ENCODE results near the gene RNF123.
"Not testable (repeated sequence)": the region's sequence is repeated elsewhere in the genome, so short reads cannot be mapped to it uniquely, and the experiment has no call there.

RNF123 gene

DNA sequence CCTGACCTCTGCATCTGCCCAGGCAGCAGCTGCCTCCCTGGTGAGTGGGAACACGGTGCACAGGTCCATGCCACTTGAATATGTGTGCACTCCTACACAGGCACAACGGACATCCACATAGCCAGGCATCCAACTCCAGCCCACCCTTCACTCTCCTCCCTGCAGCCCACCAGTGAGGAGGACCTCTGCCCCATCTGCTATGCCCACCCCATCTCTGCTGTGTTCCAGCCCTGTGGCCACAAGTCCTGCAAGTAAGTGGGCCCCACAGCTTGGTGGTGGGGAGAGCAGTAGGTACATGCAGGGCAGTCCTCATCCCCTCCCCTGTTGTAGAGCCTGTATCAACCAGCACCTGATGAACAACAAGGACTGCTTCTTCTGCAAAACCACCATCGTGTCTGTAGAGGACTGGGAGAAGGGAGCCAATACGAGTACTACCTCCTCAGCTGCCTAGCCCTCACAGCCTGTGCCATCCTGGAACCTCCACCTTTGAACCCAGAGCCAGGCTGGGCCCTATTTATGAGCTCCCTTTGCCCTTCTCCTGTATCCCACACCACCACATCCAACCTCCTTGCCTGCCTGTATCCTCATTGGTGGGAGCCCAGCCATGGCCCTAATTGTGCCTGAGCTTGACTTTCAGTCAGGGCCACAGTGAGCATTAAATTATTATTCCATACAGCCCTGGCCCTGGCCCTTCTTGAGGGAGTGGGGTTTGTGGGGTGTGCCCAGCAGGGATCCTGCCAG lies 31.7 kb downstream of the RNF123 start:
- DNase-seq (ENCODE audit: low spot score): no peak

DNA sequence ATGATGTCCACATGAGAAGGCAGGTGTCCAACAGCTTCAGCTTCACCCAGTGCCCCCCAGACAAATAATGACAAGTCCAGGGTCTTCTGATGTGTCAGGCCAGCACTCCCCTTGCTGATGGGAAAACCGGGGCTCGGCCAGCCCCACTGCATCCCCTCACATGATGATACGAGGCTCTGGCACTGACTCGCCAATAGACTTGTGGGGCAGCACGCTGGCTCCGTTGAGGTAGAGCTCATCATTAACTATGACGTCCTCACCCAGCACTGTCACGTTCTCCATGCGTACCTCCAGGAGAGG lies 32.2 kb downstream of the RNF123 start:
- DNase-seq (ENCODE audit: low spot score): no peak

DNA sequence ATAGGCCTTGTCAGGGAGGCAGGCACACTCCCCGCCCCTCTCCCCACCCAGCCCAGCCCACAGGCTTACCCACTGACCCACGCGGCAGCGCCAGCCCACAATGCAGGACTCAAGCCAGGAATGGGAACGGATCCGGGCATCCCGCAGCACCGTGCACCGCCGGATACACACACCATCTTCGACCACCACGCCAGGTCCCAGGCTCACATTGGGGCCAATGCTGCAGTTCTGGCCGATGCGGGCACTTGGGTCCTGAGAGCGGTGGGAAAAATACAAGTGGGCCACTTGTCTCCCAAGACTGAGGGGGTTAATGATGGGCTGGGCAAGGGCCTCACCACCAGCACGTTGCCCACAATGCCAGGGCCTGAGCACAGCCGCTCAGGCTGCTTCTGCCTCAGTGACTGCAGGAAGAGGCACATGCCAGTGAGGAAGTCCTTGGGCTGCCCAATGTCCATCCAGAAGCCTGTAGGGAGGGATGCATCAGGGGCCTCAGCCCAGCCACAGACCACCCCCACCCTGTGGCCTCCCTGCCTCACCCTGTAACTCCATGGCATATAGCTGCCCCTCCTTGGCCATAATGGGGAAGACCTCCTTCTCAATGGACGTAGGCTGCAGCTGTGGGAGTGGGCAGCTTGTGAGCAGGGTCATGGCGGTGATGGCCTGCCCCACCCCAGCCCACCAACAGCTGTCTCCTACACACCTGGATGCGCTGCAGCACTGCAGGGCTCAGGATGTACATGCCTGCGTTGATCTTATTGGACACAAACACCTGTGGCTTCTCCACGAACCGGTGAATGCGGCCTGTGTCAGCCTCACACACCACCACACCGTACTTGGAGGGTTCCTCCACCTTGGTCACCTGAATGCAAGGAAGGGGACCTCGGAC lies 32.8 kb downstream of the RNF123 start:
- no peak for DNase-seq (ENCODE audit: low spot score)

DNA sequence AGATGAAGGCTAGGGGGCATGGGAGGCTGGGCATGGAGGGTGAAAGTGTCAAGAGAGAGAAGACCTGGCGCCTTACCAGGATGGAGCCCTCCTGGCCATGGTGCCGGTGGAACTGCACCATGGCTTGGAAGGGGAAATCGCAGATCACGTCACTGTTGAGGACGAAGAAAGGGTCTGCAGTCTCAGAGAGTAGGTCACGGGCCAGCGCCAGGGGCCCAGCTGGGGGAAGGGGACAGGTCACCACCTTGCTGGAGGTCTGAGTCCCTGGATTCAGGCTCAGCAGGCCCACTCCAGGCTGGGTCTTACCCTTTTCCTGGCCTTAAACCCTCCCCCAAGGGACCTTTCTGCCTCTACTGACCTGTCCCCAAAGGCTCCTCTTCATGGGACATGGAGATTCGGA lies 33.5 kb downstream of the RNF123 start:
- no peak for DNase-seq (ENCODE audit: low spot score)

DNA sequence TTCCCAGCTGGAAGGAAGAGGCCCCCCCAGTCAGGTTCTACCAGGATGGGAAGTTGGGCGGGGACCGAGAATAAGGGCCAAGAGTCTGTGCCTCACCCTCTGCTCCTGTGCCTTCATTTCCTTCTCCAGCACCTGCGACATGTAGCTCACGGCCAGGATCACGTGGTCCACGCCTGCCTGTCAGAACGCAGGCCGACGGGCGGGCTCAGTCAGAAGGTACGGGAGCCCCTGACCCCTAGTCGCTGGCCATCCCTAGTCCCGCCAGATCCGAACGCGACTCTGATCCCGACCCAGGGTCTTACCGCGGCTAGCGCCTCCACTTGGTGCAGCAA lies 33.9 kb downstream of the RNF123 start:
- DNase-seq (ENCODE audit: low spot score): peak; percentile 57

DNA sequence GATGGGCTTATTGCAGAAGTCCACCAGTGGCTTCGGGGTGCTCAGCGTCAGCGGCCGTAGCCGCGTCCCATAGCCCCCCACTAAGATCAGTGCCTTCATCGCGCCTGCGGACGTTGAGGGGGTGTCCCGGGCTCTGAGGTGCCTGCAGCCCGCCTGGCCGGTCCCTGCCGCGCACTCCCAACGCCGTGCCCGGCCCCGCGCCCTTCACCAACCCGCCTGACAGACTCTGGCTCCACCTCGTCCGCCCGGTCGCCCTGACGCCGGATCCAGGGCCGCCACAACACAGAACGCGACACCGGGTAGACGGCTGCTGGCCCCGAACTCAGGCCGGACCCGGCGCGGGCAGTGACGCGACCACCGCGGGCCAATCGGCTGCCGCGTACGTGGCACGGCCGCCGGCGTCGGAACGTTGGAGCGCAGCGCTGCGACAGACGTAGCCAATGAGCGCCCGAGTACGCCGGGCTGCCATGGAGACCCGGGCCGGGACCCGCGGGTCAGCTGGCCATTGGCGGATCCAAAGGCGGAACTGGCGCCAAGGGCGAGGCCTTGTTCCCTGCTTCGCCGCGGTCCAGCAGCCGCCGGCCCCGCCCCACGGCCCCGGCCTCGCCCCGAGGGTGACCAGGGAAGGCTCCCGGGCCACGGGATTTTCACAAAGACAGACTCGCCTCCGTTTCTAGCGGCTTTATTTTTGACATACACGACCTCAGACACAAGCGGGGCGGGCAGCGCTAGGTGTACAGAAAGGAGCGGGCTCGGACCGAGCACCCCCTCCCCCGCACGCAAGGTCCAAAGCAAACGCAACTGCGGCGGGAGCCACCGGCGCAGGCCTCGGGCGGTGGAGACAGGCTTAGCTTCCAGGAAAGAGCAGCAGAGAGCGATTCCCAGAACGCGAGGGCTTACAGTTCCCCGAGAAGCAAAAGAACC lies 34.5 kb downstream of the RNF123 start, which contains the start of gene GMPPB:
TSS of gene GMPPB (minus strand) at position 324 of the 924 bp plus-strand sequence. CDS start at position 99, 225 bp downstream.
- DNase-seq (ENCODE audit: low spot score): peak; percentile 98

DNA sequence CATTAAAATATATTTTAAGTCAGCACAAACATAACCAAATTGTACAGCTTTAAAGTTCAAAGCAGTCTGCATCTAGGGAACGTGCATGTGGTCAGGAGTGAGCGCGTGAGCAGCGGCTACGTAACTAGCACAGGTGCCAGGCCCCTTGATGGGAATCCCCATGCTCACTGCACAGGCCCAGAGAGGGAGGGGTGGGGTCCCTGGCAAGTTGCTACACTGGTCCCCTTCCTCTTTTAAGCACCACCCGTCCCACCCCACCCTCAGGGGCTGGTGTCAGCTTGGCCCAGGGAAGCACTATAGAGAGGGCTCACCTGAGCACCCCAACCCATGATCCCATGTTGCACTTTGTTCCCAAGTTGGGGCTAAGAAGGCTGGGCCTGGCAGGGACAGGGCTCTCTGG lies 35.2 kb downstream of the RNF123 start:
- DNase-seq (ENCODE audit: low spot score): no peak

DNA sequence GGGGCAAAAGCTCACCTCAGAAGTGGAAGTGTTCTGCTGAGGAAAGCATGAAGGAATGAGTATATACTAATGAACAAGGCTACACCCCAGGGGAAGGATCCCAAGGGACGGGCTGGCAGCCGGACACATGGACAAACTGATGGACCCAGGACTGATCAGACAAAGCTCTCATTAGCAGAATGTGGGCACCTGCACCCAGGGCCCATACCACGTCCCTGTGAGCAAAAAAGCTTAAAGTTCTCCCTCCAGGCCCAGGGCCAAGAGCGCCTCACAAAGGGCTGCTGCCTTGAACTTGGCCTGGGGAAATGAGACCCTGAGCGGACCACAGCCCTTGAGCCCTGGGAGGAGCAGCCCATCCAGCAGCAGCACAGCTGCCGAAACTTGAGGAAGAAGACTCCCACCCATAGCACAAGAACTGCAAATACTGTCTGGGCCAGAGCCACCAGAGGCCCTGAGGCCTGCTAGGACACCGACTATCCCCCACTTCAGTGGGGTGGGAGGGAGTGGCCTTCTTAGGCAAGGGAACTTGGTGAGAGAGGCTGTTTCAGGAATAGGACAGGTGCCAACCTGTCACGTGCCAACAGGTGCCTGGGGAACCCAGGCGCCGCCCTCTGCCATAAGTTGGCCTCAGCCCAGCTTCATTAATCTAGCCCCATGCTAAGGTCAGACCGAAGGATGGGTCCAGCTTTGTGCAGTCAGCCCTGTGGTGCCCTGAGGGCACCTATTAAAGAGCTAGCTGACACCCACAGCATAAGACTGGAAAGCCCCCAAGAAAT lies 36.7 kb downstream of the RNF123 start:
- DNase-seq (ENCODE audit: low spot score): no peak

DNA sequence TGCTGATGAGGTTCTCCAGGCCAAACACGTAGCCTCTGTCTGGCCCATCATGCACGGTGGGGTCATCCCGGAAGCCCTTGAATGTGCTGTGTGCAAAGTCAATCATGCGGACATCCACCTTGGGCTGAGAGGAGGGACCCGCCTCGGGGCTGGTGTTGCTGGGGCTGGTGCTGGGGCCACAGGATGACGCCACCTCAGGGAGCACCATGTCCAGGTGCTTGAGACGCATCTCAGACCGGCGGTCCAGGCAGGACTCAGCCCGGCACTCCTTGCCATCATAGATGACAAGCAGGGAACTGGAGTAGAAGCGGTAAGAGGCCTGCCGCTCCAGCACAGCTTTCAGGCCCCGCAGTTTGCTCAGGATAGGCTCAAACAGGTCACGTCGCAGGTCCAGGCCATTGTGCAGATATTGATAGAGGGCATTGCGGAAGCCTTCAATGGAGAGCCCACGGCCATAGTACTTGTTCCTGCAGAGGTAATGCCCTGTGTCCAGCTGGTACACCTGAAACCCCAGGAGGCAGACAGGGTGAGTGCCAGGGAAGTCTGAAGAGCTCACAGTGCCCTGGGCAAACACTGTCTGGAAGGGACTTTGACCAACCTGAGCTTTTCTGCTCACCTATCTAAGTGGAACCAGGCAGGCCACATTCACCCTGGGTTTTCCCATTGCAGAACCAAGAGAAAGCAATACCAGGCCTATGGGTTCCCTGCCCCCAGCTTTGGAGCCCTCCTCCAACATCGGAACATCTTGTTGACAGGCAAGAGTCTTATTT lies 38.0 kb downstream of the RNF123 start:
- DNase-seq (ENCODE audit: low spot score): no peak

DNA sequence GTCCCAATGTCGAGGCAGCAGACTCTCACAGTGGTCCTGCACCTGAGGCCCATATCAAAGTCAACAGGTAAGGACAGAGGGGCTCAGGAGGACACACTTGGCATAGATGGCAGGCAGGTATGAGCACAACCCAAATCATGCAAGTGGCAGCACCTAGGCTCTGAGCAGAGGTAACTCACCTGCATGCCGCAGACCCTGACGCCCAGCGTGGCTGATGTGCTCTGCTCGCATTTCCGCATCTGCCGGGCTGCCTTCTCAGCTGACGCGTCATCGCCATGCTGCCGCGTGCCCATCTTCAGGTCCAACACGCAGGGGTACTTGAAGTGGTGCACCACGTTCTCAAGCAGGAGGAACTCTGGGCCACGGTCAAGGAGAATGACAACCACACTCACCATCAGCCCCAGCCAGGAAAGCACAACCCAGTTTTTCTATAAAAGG lies 38.6 kb downstream of the RNF123 start:
- DNase-seq (ENCODE audit: low spot score): no peak

DNA sequence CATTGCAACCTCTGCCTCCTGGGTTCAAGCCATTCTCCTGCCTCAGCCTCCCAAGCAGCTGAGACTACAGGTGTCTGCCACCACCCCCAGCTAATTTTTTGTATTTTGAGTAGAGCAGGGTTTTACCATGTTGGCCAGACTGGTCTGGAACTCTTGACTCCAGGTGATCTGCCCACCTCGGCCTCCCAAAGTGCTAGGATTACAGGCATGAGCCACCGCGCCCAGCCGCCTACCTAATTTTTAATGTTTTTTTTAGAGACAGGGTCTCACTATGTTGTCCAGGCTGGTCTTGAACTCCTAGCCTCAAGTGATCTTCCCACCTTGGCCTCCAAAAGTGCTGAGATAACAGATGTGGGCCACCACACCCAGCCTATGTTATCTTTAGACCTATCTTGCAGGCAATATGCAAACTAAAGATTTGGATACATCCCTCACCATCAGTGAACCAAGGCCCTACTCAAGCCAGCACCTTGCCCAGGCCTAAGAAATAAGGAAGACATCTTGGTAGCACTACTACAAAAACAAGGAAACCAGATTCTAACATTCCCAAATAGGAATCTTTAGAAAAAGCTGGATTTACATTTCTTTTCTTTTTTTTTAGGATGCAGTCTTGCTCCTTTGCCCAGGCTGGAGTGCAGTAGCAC lies 40.7 kb downstream of the RNF123 start:
- no peak for DNase-seq (ENCODE audit: low spot score)

DNA sequence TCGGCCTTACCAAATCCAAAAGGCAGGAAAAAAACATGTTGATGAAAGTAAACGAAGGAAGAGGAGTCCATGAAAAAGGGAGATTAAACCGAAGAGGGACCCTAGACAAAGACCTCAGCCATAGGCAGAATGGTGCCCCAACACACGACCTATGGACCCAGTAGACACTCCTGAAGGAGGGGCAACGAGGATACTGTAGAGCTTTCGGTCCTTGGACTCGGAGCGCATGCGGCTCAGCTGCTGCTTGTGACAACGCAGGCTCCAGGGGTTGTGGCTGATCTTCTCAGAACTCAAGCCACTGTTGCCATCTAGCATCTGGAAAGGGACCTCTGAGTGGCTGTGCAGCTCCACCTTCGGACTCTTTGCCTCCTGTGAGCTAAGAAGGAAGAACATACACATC lies 43.2 kb downstream of the RNF123 start:
- no peak for DNase-seq (ENCODE audit: low spot score)

DNA sequence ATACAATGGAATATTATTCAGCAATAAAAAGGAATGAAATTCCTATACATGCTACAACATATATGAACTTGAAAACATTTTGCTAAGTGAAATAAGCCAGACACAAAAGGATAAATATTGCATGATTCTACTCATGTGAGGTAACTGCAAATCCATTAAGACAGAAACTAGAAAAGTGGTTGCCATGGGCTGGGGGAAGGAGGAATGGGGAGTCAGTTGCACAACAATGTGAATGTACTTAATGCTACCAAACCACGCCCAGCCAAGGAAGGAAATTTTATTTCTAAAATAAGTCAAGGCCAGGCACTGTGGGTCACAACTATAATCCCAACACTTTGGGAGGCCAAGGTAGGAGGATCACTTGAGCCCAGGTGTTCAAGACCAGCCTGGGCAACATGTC lies 44.2 kb downstream of the RNF123 start:
- DNase-seq (ENCODE audit: low spot score): no peak

DNA sequence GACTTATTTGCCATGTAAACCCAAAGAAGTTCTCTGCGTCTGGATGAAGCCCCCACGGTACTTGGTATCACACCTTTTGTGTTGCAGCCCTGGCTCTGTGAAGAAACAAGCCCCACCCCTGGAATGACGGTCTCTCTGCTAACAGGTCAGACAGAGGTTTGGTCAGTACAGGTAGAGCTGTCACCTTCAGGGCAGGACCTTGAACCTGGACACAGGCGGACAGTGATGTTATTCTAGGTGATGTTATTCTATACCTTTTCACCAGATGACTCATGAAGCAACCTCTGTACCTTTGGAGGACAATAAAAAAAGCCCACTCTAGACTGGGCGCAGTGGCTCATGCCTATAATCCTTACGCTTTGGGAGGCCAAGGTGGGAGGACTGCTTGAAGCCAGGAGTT lies 45.4 kb downstream of the RNF123 start:
- DNase-seq (ENCODE audit: low spot score): no peak

DNA sequence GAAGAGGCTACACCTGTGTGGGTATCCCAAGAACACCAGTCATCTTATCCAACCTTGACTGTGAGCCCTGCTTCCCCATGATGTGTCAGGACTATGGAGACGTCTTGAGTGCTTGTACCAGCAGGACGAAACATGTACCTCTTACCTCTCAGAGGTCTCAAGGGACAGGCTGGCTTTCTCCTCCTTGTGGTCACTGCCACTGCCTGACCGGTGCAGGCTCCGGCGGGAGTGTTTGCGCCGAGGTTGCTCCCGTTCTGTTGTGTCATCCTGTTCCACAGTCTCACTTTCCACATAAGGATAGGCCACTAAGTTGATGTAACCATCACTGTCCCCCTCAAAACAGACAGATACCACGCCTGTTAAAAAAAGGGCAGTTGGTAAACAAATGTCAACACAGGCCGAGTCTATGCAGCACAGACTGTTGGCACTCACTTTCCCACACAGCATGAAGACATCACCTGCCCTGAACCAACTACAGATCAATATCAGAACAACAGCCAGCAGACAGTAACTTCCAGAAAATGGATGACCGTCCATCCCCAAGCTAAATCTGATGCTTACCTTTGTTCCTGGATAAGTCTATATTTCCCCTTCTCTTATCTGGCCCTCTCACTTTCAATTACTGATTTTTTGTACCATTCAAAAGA lies 48.8 kb downstream of the RNF123 start:
- DNase-seq (ENCODE audit: low spot score): no peak

DNA sequence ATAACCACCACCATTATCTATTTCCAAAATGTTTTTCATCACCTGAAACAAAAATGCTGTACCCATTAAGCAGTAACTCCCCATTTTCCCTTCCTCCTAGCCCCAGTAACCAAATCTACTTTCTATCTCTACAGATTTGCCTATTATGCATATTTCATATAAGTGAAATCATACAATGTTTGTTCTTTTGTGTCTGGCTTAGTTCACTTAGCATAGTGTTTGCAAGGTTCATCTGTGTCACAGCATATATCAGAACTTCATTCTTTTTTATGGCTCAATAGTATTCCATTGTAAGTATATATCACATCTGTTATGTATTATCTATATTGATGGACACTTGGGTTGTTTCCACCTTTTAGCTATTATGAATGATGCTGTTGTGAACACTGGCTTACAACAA lies 51.1 kb downstream of the RNF123 start:
- no peak for DNase-seq (ENCODE audit: low spot score)

DNA sequence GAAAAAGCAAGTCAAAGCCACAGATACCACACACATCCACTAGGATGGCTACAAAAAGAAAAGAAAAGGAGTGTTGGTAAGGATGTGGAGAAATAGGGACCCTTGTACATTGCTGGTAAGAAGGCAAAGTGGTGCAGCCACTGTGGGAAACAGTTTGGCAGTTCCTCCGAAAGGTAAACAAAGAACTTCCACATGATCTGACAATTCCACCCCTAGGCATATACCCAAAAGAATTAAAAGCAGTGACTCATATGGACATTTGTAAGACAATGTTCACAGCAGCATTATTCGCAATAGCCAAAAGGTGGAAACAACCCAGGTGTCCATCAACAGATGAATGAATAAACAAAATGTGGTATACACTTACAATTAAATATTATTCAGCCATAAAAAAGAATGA lies 56.6 kb downstream of the RNF123 start:
- DNase-seq (ENCODE audit: low spot score): no peak

DNA sequence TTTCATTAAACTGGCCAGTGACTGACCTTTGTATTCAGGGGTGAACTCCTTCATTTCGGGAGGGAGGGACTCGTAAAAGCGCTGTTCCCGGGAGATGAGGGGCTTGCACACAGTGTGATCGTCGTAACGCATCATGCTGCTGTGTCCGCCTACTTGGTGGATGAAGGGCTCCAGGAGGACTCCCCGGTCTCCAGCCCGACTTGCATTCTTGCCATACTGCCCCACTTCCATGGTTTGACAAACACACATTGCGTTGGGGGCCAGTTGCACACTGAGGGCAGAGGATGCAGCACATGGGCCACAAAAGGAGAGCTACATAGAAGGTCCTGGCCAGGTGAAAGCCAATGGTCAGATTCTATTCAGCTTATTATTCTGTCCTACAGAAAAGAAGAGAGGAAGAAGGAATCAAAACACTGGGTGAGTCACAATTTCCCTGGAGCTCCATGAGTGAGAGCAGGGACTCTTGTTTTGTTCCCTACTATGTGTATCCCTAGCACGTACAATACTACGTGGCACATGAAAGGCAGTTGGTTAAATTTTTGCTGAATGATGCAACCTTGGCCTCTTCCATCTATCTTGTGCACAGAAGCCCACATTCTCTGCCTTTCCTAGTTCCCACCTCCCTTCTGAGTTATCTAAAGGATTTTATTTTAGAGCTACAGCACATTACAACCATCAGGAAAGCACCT lies 58.6 kb downstream of the RNF123 start:
- no peak for DNase-seq (ENCODE audit: low spot score)

DNA sequence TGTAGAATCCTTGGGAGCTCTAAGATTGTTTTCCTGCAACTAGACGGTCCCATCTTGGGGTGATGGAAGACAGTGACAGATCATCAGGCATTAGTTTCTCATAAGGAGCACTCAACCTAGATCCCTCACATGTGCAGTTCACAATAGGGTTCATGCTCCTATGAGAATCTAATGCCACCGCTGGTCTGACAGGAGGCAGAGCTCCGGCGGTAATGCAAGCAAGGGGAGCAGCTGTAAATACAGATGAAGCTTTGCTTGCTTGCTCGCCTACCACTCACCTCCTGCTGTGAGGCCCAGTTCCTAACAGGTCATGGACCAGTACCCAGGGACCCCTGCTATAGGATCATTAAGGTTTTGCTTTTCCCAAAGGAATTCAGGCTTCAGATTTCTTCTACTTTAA lies 59.5 kb downstream of the RNF123 start:
- DNase-seq (ENCODE audit: low spot score): not testable (repeated sequence)
